Femur (tissue), 1 donor: ENCODE data around the gene FOXF2.

Source experiments
- DNase-seq: peaks from one replicate; pipeline ENCODE4 v3.0.0-alpha.2; 2017

FOXF2 gene

DNA sequence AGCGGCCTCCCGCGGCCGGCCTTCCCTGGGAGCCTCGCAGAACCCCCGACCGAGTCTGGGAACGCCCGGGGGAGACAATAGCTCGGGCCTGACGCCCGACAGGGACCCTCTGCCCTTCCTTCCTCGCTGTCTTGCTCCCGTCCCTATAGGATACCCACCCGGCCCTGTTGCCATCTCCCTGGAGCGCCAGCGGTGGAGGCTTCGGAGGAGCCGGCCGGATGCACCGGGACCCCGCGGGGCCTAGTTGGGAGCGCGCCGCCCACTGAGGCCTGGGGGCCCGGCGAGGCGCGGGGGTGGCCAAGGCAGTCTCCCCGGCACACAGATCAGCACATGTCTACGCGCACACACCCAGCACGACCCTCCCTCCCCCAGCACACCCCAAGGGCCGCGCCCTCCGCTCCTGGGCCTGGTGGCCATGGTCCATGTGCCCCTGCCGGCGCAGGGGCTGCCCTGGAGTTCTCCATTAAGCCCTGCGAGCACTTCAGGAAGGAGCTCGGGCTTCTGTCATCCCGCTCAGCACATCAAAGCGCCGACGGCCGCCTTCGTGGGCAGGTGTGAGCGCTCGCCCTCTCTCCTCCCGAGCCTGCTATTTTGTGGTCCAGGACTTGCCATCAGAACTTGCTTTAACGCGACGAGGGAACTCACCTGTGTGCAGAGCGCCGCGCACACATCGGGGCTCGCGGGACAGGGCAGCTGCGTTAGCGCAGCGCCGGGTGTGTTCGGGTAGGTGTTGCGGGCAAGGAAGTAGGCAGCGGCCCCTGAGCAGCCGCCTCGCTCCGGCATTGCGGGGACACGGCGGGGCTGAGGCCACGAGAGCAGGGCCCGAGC lies 3.7 kb downstream of the FOXF2 start:
- DNase-seq = no peak

DNA sequence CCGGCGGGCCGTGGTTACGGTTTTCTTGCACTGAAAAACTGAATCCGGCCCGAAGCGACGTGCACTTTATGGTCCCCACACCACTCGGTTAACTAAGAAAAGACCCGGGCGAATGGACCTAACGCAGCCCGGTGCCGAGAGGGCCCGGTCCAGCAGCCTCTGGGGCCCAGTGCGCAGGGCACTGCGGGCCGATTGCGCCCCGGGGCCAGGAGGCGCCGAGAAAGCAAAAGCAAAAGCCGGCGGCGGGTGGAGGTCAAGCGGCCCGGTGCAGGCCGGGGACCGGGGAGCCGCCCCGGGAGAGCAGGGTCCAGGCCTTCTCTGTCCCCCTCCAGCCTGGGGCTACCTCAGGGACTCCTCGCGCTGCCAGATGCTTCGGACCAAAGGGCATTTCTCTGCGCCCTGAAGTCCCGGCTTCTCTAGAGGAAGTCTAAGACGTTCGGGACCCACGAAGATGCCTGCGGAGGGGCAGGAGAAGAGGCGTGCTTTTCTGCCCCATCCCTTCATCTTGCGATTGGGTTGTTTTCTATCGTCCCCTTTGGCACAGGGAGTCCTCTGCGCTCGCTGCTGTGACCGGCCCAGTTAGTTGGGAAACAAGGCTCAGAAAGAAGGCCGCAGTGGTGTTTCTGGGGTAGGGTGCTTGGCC lies 4.4 kb downstream of the FOXF2 start:
- no peak for DNase-seq

DNA sequence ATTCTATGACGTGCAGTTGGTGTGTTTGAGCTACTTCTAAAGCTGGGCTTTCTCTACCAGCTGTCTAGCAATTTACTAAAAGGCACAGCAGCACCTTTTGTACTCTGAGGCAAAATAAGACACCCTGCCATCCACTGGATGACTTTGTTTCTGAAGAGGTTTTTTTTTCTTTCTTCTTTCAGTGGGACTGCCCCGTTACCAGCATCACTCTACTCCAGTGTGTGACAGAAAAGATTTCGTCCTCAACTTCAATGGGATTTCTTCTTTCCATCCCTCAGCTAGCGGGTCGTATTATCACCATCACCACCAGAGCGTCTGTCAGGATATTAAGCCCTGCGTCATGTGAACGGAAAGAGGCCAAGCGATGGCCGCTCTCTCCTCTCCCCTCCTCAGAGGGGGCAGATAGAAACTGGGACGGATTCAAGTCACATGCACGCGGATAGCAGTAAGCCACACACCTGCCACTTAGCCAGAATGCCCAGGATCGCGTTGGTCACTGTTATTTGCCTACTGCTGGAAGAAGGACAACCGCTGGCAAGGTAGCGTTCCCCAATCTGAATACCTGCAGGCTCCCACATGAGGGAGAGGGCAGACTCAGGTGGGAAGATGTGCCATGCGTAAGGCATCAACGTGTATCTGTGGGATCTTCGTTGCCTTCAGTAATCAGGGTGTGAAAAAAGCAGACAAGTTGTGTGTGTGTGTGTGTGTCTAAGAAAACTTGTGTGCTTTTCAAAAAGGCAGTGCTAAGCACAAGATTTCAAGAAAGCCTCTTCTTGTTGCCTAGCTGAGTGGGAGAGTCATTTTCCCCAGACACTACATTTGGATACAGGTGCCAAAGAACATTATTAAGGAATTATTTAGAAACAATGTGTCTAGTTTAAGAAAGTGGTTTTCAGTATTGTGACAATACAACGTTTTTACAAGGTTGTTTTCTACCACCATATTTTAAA lies 5.4 kb downstream of the FOXF2 start:
- DNase-seq = no peak

DNA sequence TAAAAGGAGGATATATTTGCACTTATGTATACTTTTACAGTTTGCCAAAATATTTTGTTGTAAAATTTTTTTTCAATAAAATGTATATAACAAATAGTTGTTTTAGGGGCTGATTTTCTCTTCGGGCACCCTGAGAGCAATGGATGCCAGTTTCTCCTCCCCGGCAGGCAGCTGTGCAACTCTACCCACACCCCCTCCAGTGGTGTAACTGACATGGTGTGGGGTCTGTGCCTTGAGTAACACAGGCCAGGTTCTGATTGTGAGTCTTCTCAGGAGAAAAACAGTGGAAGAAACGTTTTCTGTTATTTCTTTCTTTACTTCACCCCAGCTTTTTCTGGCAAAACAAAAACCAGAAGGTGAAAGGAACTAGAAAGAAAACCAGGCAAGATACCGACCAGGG lies 6.1 kb downstream of the FOXF2 start:
- no peak for DNase-seq

DNA sequence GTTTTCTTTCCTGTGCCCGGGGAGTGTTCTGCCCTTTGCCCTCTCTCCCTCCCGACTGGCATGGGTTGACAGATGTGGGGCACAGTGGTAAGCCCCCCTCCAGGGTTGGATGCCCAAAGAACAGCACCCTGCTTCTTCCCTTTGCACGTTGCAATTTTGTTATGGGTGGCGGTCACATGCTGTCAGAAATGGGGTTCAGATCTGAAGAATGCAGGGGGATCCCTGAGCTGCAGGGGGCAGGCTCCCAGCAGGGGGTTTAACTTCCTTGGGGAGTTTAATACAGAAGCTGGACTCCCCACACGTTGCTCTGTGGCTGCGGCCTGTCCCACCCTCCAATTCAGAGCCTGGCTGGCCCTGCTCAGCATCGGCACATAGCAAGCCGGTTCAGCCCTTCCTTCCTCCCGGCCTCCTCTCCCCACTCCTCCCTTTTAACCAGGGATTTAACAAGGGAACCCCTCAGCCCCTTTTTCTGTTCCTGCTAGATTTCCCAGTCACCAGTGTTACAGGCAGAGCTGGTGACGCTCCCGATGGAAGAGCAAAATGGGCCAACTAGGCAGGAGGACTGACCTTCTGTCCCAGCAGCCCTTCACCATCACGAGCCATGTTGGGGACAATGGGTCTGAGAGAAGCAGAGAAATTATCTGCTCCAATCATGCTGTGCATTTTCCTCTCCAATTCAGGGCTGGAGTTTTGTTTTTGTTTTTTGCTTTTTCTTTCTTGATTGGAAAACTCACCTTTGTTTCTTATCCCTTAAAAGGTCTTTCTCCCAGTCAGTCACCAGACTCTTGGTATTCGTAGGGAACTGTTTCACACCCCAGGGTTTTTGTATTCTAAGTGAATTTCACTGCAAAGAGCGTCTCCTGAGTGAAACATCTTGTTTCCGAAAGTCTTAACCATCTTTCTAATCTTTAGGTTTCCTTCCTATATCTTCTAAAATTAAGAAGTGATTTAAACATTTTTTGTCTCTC lies 6.8 kb downstream of the FOXF2 start:
- DNase-seq = no peak

DNA sequence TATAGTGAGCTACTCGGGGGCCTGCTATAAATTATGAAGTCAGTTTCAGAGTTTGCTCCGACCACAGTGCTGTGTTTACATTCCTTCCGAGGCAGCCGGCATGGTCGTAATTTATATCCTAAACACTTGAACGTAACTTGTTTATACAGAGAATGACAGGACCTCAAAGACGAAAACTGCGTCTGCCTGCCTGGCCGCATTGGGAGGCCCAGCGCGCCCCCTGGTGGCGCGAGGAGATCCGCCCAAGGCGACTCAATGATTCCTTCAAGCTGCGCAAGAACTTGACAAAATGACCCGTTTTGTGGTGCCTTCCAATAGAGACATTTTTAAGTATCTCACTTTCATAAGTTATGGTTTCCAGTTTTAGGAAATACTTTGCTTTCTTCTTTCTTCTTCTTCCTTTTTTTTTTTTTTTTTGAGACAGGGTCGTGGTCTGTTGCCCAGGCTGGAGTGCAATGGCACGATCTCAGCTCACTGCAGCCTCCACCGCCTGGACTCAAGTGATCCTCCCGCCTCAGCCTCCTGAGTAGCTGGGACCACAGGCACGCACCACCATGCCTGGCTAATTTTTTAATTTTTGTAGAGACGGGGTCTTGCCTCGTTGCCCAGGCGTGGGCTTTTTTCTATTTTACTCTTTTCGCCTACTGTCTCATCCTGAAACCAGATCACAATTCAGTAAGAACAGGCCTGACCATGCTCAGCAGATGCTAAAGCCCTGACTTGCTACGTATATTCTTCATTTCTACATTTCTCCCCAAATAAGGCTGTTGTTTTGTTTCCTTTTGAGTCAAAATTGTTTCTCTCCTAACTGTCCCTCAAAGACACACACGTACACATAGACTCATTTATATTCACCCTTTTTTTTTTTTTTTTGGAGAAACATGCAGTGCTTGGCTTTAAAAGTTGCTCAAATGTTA lies 7.8 kb downstream of the FOXF2 start:
- DNase-seq = peak; percentile 78

DNA sequence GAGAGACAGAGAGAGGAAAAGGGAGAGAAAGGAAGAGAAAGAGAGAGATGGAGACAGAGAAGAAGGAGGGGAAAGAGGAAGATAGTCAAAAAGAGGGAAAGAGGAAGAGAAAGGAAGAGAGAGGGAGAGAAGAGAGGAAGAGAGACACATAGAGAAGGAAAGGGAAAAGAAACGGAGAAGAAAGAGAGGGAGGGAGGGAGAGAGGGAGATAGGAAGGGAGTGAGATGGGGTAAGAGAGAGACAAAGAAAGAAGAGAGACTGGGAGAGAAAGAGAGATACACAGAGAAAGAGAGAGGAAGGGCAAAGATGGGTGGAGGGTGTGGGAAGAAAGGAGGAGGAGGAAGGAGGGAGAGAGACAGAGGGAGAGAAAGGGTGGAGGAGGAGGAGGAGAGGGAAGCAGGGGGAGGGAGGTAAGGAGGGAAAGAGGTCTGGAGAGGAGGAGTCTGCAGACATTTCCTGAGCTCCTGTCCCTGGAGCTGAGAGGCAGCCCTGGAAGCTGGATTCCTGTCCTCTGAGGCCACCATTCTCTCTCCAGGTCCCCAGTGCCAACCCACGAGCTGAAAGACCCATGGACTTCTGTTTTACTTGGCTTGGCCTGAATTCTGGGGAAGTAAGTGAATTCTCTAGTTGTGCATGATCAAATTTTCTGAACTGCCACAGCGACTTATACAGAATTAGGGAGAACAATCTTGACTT lies 9.9 kb downstream of the FOXF2 start:
- DNase-seq = peak; percentile 11

DNA sequence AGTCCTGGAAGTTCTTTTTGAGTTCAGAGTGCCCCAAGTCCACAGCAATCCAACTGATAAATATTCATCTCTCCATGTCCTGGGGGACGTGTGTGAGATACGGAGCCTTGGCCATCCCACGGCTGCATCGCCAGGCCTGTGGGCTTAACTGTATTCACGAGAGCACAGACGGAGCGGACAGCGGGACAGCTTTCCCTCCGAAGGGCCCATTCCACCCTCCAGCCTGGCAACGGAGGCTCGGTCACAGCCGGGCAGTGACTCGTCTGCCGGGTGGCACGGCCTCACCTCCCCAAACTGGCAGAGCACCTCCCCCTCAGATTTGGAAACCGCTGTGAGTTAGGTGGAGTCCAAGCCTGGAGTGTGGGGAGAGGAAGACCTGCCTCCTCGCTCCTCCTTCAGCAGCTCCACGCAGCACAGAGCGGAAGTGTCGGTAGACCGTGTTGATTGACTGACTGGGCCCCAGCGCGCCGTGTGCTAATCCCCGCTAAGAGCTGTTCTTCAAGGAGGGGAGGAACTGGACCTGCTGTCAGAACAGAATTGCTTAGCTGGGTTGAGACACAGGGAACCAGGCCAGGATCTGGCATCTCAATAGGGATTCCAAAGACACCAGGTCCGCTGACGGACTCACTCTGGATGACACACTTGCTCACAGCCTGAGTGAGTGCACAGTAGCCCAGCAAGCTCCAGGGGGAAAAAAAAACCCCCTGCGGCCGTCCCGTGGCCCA lies 10.9 kb downstream of the FOXF2 start:
- peak; percentile 9 for DNase-seq

DNA sequence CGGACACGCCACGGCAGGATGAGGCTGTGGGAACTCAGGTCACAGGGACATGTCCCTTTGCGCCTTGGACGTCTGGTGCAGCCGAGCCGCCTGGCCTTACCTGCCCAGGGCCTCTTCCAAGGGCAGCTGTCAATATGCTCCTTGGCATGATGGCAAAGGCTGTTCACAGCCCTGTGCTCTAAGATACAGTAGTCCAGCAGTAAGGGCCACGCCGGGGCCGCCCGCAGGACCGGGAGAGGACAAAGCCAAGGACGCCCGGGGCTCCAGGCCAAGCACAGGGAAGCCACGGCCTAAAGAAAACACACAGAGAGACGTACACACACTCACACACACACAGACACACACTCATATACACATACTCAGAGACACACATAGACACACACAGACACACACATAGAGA lies 13.0 kb downstream of the FOXF2 start:
- no peak for DNase-seq

DNA sequence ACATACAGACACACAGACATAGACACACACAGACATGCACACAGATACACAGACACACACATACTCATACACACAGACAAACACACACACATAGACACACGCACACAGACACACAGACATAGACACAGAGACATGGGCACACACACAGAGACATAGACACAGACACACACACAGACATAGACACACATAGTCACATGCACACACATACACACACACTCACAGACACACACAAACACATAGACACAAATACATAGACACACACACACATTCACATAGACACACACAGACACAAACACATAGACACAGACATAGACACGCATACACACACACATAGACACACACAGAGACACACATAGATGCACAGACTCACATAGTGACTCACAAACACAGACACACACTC lies 13.5 kb downstream of the FOXF2 start:
- DNase-seq = no peak

DNA sequence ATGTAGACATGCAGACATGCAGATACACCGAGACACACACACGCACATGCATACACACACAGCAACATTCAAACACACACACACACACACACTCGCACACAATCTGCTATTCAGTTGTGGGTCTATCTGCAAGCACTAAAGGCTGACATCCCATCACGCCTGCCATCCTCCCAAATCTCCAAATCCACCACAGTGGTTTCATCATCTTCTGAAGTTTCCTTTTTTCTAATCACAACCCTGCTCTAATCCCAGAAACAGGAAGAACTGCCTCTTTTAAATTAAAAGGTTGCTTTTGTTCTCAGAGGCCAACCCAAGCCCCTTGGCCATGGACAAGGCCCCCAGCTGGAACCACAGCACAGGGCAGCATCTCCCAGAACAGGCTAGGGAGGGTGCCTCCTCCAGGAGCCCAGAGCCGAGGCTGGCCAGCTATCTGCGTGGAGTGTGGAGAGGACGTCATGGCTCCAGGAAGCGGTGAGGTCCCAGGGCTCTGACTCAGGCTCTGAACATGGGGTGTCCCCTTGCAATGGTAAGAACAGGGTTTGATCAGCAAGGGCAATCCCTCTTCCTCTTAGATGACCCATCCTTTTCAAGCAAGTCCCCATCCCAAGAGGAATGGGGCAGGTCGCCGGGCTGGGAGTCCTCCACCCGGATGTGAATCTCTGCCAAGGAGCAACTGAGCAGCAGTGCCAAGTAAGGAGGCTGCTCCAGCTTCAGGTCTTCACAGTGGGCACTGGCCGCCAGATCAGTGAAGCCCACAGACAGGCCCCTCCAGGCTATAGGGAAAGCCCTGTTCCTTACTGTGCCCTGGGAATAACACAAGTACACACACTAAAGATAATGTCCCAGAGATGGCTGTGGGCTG lies 14.7 kb downstream of the FOXF2 start:
- no peak for DNase-seq

DNA sequence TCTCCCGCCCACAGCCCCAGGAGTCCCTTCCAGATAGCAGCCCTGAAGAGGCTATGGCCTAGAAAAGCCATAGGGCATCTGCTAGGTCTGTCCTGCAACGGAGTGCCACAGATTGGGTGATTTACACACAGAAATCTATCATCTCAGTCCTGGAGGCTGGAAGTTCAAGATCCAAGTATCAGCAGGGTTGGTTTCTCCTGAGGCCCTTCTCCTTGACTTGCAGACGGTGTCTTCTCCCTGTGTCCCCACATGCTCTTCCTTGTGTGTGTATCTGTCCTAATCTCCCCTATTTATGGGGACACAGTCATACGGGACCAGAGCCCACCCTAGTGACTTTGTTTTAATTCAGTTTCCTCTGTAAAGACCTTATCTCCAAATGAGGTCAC lies 15.3 kb downstream of the FOXF2 start:
- DNase-seq = no peak

DNA sequence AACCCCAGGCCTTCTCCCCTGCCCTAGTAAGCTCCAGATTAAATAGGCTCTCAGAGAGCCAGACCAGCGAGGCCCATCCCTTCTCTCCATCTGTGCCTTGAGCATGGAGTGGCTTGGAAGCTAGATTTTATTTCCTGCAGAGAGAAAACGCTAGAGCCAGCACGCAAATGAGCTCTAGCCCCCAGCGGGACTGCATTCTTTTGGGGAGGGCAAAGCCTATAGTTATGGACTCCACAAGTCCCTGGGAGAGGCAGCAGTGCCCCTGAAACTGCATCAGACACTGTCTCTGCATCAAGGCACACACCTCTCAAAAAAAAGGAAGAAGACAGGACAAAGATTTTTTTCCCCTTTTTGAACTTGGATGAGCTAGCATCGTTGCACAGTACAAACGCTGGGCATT lies 15.8 kb downstream of the FOXF2 start:
- no peak for DNase-seq

DNA sequence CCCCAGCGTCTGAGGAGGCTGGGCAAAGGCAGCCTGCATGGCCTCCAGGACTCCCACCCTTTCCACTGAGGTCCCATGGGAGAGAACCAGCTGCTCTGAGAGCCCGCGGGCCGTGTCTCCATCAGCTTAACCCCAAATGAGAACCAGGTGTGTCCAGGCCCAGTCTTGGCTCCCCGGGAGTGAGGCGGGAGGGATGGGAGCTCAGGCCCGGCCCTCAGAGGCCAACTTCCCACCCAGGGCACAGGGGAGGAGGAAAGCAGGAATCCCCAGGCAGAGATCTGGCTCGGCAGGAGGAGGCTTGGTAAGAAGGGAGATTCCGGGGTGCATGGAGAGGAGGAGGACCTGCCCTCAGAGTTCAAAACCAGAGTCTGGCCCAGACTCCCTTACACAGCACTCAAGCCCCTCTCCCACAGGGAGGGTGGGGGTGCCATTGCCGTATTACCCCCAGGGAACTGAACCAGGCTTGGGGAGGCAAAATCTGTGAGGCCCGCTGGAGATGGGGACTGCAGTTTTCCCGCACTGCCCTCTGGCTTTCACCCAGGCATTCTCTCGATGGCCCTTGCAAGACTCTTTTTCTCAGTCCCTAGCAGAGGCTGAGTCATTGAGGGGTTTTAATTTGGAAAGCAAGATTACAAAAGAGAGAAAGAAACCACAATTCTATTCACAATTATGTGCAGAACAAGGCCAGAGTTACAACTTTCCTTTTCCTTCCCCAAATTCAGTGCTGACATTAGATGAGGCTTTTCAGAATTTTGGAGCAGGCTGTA lies 17.1 kb downstream of the FOXF2 start:
- DNase-seq = no peak

DNA sequence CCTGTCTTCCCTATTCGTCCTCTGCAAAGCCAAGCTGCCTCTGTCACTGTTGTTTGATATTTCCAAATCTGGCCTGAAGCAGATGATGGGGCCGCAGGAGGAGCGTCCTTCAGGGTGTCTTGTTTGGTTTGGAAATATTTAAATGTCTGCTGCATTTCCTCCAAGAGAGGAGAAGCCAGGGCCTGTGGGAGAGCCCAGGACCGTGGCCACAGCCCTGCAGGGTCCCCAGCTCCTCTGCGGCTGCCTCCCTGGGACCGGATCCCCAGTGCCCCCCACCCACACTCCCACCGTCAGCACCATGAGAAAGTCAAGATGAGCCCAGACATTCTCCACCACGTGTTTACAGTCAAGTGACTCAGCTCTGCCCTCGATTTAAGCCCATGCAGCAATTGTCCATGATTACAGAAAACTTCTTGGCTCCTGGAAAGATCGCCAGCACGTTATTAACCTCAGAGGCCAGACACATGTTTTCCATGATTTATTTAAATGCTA lies 18.2 kb downstream of the FOXF2 start:
- DNase-seq = no peak

DNA sequence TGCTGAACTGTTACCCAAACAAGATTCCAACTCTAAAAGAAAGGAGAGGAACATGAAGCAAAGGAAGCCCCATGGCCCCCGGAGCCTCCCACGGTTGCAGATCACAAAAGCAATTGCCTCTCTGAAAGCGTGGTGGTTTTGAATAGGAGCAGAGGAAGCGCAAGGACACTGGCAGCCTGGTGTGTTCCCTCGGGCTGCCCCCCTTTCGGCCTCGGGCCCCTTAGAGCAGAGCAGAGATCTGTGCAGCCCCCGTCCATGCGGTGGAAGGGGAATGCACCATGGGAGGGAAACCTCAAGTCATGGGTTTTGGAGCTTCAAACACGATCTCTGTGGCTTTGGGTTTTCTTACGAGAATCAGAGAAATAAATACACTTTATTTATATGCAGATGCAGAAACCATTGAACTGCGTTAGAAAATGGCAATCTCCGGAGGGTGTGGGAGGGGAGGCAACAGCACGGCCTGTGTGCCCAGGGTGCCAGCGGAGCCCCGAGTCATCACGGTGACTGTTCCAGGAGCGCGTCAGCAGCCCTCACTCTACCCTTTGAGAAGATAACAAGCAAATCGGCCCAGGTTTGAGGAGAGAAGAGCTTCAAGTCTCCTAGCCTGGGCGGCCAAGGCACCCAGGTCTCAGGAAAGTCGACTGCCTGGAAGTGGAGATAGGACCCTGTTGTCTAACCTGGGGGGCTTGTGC lies 20.5 kb downstream of the FOXF2 start:
- no peak for DNase-seq

DNA sequence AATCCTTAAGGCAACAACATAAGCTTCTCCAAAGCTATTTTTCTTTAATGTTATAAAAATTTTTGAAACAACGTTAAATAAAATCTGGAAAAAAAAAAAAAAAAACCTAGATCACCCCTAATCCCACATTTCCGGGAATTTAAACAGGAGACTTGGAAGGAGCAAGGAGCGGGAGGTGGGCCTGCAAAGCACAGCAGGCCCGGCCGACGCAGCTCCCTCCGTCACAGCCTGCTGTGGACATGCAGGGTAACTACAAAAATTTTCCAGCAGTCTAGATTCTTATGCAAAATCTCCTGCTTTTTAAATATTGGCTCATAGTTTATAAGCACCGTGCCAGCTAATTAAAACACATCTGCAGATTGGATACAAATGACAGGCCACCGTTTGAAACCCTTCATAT lies 23.5 kb downstream of the FOXF2 start:
- no peak for DNase-seq
